Measurements from ENCODE around the gene FAF1.

FAF1 gene

DNA sequence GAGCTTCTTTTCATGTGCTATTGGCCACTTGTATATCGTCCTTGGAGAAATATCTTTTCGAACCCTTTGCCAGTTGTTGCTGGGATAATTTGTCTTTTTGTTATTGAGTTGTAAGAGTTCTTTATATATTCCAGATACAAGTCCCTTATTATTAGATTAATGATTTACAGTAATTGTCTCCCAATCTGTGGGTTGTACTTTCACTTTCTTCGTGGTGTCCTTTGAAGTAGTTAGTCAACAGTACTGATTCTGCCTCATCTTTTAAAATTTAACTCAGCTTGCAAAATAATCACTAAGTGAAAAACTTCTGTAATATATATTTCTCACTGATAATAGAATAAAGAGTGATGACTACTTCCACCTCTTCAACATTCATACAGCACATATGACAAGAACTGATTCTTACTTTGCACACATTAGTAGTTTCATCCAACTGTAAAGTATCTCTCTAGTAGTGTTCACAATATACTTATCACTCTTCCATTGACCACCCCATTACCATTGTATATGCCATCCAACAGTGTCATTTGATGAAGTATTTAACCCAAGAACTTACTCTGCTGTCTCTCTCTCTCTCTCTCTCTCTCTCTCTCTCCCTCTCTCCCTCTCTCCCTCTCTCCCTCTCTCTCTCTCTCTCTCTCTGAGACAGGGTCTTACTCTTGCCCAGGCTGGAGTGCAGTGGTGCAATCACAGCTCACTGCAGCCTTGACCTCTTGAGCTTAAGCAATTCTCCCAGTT lies 432.6 kb downstream of the FAF1 start:
- DNase-seq: no peak

GRCh38 chr1:50526431-50526830 lies 433.6 kb downstream of the FAF1 start:
- no peak for DNase-seq

- DNase-seq: no peak
Observed at GRCh38 chr1:50523548-50523947, 436.5 kb downstream of the FAF1 start.

DNA sequence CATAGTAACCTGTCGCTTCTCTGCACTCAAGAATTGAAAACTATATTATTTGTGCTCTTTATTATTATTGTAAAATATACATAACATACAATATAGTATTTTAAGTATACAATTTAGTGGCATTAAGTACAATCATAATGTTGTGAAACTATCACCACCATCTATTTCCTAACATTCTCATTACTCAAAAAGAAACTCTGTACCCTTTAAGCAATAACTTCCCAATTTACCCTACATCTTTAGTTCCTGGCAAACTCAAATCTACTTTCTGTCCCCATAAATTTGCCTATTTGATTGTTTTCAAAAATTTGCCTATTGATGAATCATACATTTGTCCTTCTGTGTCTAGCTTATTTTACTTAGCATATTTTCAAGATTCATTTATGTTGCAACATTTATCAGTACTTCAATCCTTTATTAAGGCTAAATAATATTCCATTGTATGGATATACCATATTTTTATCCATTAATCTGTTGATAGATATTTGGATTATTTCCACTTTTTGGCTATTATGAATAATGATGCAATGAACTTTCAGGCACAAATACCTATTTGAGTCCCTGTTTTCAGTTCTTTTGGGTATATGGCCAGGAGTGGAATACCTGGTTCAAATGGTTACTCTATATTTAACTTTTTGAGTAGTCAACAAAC lies 437.2 kb downstream of the FAF1 start:
- no peak for DNase-seq

GRCh38 chr1:50521703-50522102 lies 438.4 kb downstream of the FAF1 start:
- DNase-seq: no peak

DNA sequence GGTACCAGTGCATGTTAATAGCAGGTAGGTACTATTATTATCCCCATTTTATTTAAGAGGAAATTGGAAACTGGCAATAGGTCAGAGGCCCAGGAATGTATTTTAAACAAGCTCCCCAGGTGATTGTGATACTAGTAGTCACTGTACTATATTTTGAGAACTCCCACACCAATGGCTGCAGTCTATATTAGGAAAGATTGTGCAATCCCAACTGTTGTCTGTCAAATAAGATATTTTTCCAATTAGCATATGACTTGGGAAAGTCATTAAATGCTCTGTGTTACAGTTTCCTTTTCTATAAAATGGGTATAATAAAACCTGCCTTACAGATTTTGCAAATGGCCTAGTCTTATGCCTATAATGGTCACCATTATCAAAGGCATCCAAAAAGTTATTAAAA lies 442.6 kb downstream of the FAF1 start:
- DNase-seq: no peak

GRCh38 chr1:50516056-50516455 lies 444.0 kb downstream of the FAF1 start:
- peak; percentile 27 for DNase-seq

DNA sequence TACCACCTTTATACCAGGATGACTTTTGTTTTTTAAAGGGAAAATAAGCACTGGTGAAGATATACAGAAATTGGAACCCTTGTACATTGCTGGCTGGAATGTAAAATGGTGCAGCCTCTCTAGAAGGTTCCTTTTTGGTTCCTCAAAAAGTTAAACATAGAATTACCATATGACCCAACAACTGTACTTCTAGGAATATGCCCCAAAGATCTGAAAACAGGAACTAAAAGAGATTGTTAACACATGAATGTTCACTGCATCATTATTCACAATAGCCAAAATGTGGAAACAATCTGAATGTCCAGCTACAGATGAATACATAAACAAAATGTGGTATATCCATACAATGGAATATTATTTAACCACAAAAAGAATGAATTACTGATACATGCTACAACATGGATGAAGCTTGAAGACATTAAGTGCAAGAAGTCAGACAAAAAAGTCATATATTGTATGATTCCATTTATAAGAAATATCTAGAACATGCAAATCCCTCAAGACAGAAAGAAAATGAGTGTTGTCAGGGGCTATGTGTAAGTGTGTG lies 452.0 kb downstream of the FAF1 start:
- peak; percentile 40 for DNase-seq

- DNase-seq: no peak
Observed at GRCh38 chr1:50505427-50505826, 454.6 kb downstream of the FAF1 start.

- DNase-seq: no peak
Observed at GRCh38 chr1:50503515-50503914, 456.6 kb downstream of the FAF1 start.

DNA sequence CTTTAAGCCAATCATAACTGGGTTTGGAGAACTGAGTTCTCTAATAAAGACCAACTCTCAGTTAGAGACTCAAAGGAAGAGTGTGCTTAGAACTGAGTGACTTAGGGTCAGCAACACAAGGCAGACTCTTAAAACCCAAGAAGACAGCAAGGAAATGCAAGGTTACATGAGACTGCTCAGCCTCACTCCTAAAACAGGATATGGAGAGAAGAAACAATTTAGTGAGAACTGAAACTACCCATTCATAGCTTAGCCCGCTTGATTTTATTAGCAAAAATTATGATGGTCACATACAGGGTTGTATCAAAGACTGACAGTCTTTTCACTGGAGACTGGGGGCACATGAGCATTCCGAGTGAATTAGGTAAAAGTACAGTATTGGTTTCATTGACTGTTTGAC lies 457.9 kb downstream of the FAF1 start:
- no peak for DNase-seq

GRCh38 chr1:50497007-50497406 lies 463.1 kb downstream of the FAF1 start:
- peak; percentile 27 for DNase-seq

GRCh38 chr1:50493710-50494109 lies 466.4 kb downstream of the FAF1 start:
- DNase-seq: no peak

- DNase-seq: no peak
Observed at GRCh38 chr1:50492142-50492541, 467.9 kb downstream of the FAF1 start.

DNA sequence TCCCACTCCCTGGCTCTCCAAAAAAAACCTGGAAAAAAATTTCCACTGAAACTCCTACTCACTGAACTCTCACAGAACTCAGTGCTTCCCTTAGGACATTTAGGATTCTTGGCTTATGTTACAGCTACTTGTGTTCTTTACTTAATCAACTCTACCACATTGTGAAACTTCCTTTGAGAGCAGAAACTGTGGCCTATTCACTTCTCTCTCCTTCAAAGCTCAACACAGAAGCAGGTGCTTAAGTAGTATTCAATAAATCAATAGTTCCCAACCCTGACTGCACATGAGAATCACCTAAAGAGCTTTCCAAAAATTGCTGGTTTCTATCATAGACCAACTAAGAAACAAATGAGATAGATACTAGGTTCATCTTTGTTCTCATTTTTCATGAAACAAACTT lies 468.9 kb downstream of the FAF1 start:
- DNase-seq: no peak

DNA sequence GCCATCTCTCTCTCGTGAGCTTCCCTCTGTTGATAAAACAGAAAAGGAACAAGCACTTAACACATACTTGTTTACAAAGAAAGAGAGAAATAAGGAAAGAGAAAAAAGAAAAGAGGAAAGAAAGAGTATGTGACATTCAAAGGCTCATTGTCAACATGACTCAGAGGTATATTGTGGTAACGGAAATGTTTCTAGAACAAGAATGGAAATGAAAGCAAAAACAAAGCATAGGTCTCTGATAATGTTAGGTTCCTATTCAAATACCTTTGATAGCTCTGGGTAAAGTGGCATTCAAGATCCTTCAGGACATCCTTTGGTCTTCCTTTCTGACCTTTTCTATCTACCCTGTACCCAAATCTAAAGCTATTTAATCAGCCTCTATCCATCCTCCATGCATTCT lies 469.4 kb downstream of the FAF1 start:
- no peak for DNase-seq

GRCh38 chr1:50488876-50489275 lies 471.2 kb downstream of the FAF1 start:
- DNase-seq: no peak

DNA sequence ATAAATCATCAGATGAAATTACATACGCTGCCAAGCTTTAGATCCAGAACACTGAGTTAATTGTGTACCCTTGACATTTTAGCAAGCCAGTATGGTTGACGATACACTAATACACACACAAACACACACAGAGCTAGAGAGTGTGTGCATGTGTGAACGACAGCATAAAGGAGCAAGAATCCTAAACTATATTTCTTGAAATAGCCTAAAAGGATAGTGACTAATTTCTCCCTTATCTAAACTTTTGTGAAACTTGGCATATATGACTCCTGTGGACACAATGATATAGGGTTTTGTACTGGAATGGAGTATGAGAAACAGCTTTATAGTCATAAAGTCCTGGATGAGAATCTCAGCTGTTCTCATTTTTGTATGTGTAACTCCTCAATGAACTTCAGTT lies 471.7 kb downstream of the FAF1 start:
- DNase-seq: no peak

- DNase-seq: no peak
Observed at GRCh38 chr1:50487725-50488124, 472.3 kb downstream of the FAF1 start.

- no peak for DNase-seq
Observed at GRCh38 chr1:50481142-50481736, 478.8 kb downstream of the FAF1 start.

GRCh38 chr1:50476800-50477199 lies 483.3 kb downstream of the FAF1 start:
- DNase-seq: no peak

- DNase-seq: no peak
Observed at GRCh38 chr1:50474859-50475809, 484.9 kb downstream of the FAF1 start.

GRCh38 chr1:50473513-50473912 lies 486.6 kb downstream of the FAF1 start:
- no peak for DNase-seq

Measured in hematopoietic multipotent progenitor cell treated with erythropoietin and hydrocortisone succinate and interleukin-3 and kit ligand, for 6 days (in vitro differentiated cells).